ENCODE results near the gene NRG2. TPM values are rescaled to one million over a fixed set of nuclear protein-coding genes. Genes with fewer than 3 reads are reported as not detected.

NRG2 gene
- total and polyA plus RNA-seq, 2 experiments from 2014 or later = 0.05 TPM; not detected in 1

- Histone ChIP-seq H2AFZ (no peak overlapping the region), H3K4me3 (no peak overlapping the region), H3K4me2 (ENCODE audit: unreplicated experiment) (no peak overlapping the region), H3K79me2 (ENCODE audit: insufficient read depth) (no peaks in the 10 kb centered on the region), H3K27me3 (replicated peaks; ENCODE audit: insufficient read depth) (peaks cover 25% of the 10 kb centered on the region), H3K4me1 (ENCODE audit: insufficient read depth) (no peaks in the 10 kb centered on the region), H3K36me3 (ENCODE audit: low read depth) (no peaks in the 10 kb centered on the region), H3K27ac (no peak overlapping the region), H3F3A (ENCODE audit: insufficient read depth) (no peaks in the 10 kb centered on the region), H3K9ac (no peak overlapping the region), H3K9me2 (ENCODE audit: insufficient read depth) (no peaks in the 10 kb centered on the region), H4K20me1 (ENCODE audit: insufficient read depth) (no peaks in the 10 kb centered on the region), H3K9me3 (ENCODE audit: low read depth) (no peaks in the 10 kb centered on the region)
- no peak for TF ChIP-seq EZH2 (IDR thresholded peaks at IDR 0.05; ENCODE audit: insufficient read depth, poor library complexity, severe bottlenecking)
- TF ChIP-seq EZH2phosphoT487 (IDR thresholded peaks at IDR 0.05; ENCODE audit: insufficient read depth, low read depth) = no peak
- 30 to 31% methylated on average over 3 of the region's 3 CpGs for WGBS, 2 experiments (ENCODE audit: low coverage in 1 of 2, low lambda C conversion rate in 2 of 2, missing lambda C conversion rate in 2 of 2)
- DNase-seq = no peak
- in situ Hi-C loops (cut with MboI) = no loop called here
Observed at GRCh38 chr5:139835656-139836055, 207.4 kb downstream of the NRG2 start.

GRCh38 chr5:139833525-139833924 is 209.6 kb downstream of the NRG2 start:
- no peak overlapping the region for H3K9ac ChIP-seq
- no peaks in the 10 kb centered on the region for H3K9me3 ChIP-seq (ENCODE audit: low read depth)
- no peak for TF ChIP-seq EZH2phosphoT487 (IDR thresholded peaks at IDR 0.05; ENCODE audit: insufficient read depth, low read depth)
- TF ChIP-seq EZH2 (IDR thresholded peaks at IDR 0.05; ENCODE audit: insufficient read depth, poor library complexity, severe bottlenecking) = no peak
- H3K79me2 ChIP-seq (ENCODE audit: insufficient read depth) = no peaks in the 10 kb centered on the region
- 30 to 34% methylated on average over 3 of the region's 3 CpGs for WGBS, 2 experiments (ENCODE audit: low coverage in 1 of 2, low lambda C conversion rate in 2 of 2, missing lambda C conversion rate in 2 of 2)
- no peaks in the 10 kb centered on the region for H3K9me2 ChIP-seq (ENCODE audit: insufficient read depth)
- H4K20me1 ChIP-seq (ENCODE audit: insufficient read depth) = no peaks in the 10 kb centered on the region
- H3F3A ChIP-seq (ENCODE audit: insufficient read depth) = no peaks in the 10 kb centered on the region
- no peaks in the 10 kb centered on the region for H3K4me1 ChIP-seq (ENCODE audit: insufficient read depth)
- no peak for DNase-seq
- peaks cover 33% of the 10 kb centered on the region for H3K27me3 ChIP-seq (replicated peaks; ENCODE audit: insufficient read depth)
- in situ Hi-C loops (cut with MboI) = no loop called here
- no peak overlapping the region for H2AFZ ChIP-seq
- H3K36me3 ChIP-seq (ENCODE audit: low read depth) = no peaks in the 10 kb centered on the region
- H3K4me2 ChIP-seq (ENCODE audit: unreplicated experiment) = no peak overlapping the region
- no peak overlapping the region for H3K27ac ChIP-seq
- no peak overlapping the region for H3K4me3 ChIP-seq

- Histone ChIP-seq H3K4me1 (ENCODE audit: insufficient read depth) (no peaks in the 10 kb centered on the region), H3K4me2 (ENCODE audit: unreplicated experiment) (no peak overlapping the region), H3K9me2 (ENCODE audit: insufficient read depth) (no peaks in the 10 kb centered on the region), H3K79me2 (ENCODE audit: insufficient read depth) (no peaks in the 10 kb centered on the region), H3K27me3 (replicated peaks; ENCODE audit: insufficient read depth) (peaks cover 33% of the 10 kb centered on the region), H3K27ac (no peak overlapping the region), H3K36me3 (ENCODE audit: low read depth) (no peaks in the 10 kb centered on the region), H2AFZ (no peak overlapping the region), H3K4me3 (no peak overlapping the region), H4K20me1 (ENCODE audit: insufficient read depth) (no peaks in the 10 kb centered on the region), H3K9ac (no peak overlapping the region), H3K9me3 (ENCODE audit: low read depth) (no peaks in the 10 kb centered on the region), H3F3A (ENCODE audit: insufficient read depth) (no peaks in the 10 kb centered on the region)
- 39 to 43% methylated on average over 3 of the region's 3 CpGs for WGBS, 2 experiments (ENCODE audit: low coverage in 1 of 2, low lambda C conversion rate in 2 of 2, missing lambda C conversion rate in 2 of 2)
- no peak for DNase-seq
- in situ Hi-C loops (cut with MboI) = no loop called here
- TF ChIP-seq EZH2 (IDR thresholded peaks at IDR 0.05; ENCODE audit: insufficient read depth, poor library complexity, severe bottlenecking) (no peak), EZH2phosphoT487 (IDR thresholded peaks at IDR 0.05; ENCODE audit: insufficient read depth, low read depth) (no peak)
Observed at GRCh38 chr5:139831624-139832023, 211.5 kb downstream of the NRG2 start.

- DNase-seq = no peak
- Histone ChIP-seq H3F3A (ENCODE audit: insufficient read depth) (no peaks in the 10 kb centered on the region), H2AFZ (no peak overlapping the region), H3K36me3 (ENCODE audit: low read depth) (no peaks in the 10 kb centered on the region), H3K27ac (no peak overlapping the region), H3K4me2 (ENCODE audit: unreplicated experiment) (no peak overlapping the region), H4K20me1 (ENCODE audit: insufficient read depth) (no peaks in the 10 kb centered on the region), H3K79me2 (ENCODE audit: insufficient read depth) (no peaks in the 10 kb centered on the region), H3K27me3 (replicated peaks; ENCODE audit: insufficient read depth) (peaks cover 33% of the 10 kb centered on the region), H3K9ac (no peak overlapping the region), H3K9me3 (ENCODE audit: low read depth) (no peaks in the 10 kb centered on the region), H3K4me3 (no peak overlapping the region), H3K9me2 (ENCODE audit: insufficient read depth) (no peaks in the 10 kb centered on the region), H3K4me1 (ENCODE audit: insufficient read depth) (no peaks in the 10 kb centered on the region)
- in situ Hi-C loops (cut with MboI) = no loop called here
- 55 to 57% methylated on average over 6 of the region's 6 CpGs for WGBS, 2 experiments (ENCODE audit: low coverage in 1 of 2, low lambda C conversion rate in 2 of 2, missing lambda C conversion rate in 2 of 2)
- TF ChIP-seq EZH2phosphoT487 (IDR thresholded peaks at IDR 0.05; ENCODE audit: insufficient read depth, low read depth) (no peak), EZH2 (IDR thresholded peaks at IDR 0.05; ENCODE audit: insufficient read depth, poor library complexity, severe bottlenecking) (no peak)
Observed at GRCh38 chr5:139829471-139829870, 213.6 kb downstream of the NRG2 start.
